ENCODE results near the gene RAB26. TPM values are rescaled to one million over a fixed set of nuclear protein-coding genes. Genes with fewer than 3 reads are reported as not detected.

The RAB26 gene
- polyA plus RNA-seq, 10 donors, result 0.33 to 1.7 (median 0.53) TPM

DNA sequence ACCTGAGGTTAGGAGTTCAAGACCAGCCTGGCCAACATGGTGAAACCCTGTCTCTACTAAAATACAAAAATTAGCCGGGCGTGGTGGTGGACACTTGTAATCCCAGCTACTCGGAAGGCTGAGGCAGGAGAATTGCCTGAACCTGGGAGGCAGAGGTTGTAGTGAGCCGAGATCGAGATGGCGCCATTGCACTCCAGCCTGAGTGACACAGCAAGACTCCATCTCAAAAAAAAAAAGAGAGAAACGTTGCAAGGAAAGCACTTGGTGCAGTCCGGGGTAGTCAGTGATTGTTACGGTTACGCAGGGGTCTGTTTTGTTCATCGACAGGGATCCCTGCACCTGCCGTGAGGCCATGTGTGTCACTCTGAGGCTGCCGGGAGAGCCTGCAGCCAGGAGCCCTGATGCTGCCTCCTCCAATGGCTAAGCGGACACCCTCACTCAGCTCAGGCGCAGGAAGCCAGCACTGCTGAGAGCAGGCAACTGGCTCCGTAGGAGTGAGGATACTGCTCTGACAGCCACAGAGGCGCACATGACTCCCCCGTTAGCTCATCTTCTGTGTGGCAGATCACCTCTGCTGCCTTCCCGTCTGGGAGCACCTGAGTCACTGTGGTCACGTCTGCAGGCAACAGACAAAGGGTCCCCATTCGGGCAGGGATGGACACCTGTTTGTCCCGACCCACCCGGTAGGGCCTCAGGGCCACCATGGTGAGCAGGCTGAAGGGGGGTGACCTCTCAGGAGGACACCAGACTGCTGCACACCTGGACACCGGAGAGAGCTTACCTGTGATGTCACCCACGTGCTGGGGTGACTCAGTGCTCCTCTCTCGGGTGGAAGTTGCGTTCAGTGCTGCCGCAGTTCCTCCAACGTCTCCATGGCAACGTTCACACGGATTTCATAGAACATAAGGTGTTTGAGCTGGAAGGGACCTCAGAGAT lies 5.2 kb upstream of the RAB26 start:
- DNase-seq, result peak in 1 of 3 donors; percentile 16

- no peak for DNase-seq
These were observed 4.4 kb upstream of the RAB26 start for GRCh38 chr16:2143878-2144485.

DNA sequence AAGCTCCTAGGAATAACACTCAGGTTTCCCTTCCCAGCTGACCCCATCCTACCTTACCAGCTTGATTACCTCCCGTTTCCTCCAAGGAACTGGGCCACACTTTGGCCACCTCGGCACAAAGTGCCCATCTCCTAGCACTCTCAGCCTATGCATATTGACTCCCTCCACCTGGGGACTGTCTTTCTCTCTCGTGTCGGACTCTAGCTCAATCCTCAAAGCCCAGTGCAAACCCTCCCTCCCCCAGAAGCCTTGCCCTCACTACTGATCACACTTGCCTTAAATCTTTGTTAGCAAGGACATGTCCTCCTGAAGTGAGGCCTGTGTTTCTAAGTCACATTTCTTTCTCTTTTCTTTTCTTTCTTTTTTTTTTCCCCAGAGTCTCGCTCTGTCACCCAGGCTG lies 2.6 kb upstream of the RAB26 start:
- no peak for DNase-seq

GRCh38 chr16:2147378-2147777 lies 1.0 kb upstream of the RAB26 start:
- no peak for DNase-seq

GRCh38 chr16:2148714-2149629 lies 547 bp downstream of the RAB26 start:
- peak in 1 of 3 donors; percentile 60 for DNase-seq

DNA sequence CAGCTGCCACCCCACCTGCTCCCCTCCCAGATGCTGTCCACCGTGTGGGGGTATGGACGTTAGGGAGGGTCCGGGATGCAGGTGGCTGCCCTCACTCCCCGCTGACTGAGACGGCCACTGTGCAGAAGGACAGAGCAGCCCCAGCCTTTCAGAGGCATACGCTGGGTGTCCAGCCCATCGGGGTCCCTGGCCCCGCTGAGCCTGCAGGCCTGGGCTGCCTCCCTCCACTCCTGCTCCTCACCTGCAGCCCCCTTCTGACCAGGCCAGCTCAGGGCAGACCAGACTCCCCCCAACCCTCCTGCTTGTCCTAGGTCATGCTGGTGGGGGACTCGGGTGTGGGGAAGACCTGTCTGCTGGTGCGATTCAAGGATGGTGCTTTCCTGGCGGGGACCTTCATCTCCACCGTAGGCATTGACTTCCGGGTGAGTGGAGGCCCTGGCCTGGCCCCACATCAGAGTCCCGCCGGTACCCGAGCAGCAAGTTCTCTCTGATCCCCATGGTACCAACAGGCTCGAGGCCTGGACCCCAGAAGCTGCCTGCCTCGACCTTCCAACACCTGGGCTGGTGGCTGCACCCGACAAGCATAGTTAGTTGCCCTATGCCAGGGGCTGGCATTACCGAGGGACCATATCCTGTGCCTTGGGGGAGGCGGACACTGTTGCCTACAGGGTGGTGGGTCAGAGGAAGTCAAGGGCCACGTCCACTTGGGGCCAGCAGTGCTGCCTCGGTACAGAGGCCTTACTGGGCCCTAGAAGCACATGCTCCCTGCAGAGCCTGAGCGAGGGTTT lies 1.4 kb downstream of the RAB26 start:
- DNase-seq, result no peak

DNA sequence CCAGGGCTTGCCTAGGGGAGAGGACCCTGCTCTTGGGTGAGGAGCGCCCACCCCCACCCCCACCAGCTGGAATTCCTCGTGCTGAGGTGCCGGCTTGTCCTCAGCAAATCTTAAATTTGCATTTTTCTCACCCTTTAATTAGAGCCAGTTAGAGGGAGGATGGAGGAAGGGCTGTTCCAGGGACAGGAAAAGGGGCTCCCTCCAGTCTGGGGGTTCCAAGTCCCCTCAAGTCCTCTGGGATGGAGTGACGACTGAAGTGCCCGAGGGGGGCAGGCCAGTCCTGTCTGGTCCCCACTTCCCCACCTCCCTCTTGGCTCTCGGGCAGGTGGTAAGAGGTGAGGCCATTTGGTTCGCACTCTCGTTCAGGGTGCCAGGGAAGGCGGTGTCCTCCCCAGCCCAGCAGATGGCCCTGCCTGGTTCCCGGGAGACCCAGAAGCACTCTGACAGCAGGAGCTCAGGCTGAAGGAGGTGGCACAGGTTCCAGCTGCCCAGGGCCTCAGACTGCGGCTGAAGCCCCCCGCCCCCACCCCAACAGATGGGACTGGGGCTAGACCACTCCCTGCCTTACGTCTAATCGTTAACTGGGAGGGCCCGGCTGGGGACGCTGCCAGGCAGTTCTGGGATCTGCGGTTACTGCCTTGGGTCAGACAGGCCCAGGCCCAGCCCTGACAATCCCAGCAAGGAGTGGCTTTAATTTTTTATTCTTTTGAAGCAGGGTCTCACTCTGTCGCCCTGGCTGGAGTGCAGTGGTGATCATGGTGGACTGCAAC lies 2.2 kb downstream of the RAB26 start:
- DNase-seq, result no peak

DNA sequence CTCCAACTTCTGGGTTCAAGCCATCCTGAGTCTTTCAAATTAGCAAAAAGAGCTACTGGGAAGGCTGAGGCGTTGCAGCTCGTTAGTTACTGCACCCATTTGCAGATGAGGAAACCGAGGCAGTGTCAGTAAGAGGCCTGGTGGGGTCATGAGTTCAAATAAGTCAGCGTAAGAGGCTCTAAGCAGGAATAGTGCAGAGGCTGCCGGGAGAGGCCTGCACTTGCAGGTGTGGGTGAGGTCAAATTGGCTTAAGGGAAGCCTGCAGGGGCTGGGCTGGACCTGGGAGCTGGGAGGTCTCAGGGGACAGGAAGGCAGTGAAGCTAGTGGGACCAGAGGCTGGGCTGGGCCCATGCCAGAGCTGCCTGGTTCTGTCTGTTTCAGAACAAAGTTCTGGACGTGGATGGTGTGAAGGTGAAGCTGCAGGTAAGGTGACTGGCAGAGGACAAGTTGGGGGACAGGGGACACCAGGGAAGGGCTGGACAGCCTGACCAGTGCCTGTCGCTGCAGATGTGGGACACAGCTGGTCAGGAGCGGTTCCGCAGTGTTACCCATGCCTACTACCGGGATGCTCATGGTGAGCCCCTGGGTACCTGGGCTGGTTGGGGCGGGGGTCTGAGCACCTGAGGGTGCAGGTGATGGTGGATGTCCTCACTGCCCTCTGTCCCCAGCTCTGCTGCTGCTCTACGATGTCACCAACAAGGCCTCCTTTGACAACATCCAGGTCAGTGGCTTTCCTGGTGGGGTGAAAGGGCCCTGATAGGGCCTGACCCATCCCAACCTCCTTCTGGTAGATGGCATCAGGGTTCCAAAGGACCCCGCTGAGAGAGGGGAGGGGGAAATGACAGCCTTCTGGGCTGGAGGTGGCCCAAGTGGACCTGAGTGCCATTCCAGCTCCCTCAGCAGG lies 3.0 kb downstream of the RAB26 start:
- no peak for DNase-seq

DNA sequence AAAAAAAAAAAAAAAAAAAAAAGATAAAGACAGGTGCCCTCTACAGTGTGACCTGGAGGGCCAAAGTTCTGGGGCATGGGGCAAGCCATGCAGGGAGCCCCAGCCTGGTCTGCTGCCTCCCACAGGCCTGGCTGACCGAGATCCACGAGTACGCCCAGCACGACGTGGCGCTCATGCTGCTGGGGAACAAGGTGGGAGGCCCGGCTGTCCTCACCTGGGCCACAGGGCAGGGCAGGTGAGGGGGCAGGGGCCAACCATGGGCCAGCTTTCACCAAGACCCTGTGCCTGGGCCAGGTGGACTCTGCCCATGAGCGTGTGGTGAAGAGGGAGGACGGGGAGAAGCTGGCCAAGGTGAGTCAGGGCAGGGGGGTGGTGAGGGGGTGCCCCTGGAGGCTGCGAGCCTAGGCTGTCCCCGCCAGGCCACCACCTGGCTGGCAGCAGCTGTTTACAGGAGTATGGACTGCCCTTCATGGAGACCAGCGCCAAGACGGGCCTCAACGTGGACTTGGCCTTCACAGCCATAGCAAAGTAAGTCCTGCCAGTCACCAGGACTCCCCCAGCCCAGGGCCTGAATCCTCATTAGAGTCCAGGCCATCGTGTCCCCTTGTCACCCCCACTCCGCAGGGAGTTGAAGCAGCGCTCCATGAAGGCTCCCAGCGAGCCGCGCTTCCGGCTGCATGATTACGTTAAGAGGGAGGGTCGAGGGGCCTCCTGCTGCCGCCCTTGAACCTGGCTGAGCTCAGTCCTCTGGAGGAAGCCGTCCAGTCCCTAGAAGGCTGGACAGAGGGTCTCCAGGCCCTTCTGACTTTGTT lies 4.5 kb downstream of the RAB26 start:
- DNase-seq, result no peak

DNA sequence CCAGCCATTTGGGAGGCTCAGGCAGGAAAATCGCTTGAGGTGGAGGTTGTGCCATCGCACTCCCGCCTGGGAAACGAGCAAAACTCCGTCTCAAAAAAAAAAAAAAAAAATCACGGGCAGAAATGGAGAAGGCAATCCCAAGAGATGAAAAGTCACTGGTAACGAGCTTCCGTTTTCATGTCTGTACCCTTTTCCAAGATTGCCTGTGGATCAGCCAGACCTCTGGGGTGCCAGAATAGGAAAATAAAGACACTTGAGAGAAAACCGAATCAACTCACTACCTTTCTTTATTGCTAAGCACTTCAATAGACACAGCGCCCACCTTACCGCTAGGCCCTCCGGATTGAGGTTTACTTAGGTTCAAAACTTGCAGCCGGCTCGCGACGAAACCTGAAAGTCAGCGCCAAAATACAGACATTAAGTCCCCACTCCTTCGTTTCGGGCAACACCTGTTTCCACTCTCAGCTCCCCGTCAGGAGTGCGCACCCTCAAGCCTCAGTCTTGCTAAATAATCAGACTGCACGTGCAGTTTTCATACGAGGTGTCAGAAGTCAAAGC lies 6.2 kb downstream of the RAB26 start:
- no peak for DNase-seq

GRCh38 chr16:2155091-2155950 lies 6.9 kb downstream of the RAB26 start, which contains the start of gene TRAF7:
Gene TRAF7 (plus strand): TSS chr16:2155782. CDS start chr16:2163921, 8,139 bp downstream.
- peak; percentile 100 for DNase-seq

- peak in 2 of 3 donors; percentile 65 to 88 for DNase-seq
These were observed 7.8 kb downstream of the RAB26 start for GRCh38 chr16:2155977-2156848.

DNA sequence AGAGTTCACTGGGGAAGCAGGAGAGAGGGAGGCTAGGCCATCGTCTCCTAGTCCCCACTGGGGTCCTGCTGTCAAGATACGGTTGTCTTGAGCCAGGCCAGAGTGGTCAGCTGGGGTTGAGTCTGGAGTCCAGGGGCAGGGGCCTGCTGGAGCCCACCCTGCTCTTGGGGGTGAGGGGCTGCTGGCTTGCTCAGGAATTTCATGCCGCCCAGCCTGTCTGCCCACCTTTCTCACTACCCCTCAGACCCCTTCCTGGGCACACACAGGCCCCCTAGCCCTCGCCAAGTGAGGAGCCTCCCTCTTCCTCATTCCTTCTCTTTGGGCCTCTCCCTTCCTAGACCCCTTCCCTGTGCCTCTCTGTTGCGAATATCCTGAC lies 8.4 kb downstream of the RAB26 start:
- no peak for DNase-seq

- no peak for DNase-seq
These were observed 9.2 kb downstream of the RAB26 start for GRCh38 chr16:2157480-2158261.

DNA sequence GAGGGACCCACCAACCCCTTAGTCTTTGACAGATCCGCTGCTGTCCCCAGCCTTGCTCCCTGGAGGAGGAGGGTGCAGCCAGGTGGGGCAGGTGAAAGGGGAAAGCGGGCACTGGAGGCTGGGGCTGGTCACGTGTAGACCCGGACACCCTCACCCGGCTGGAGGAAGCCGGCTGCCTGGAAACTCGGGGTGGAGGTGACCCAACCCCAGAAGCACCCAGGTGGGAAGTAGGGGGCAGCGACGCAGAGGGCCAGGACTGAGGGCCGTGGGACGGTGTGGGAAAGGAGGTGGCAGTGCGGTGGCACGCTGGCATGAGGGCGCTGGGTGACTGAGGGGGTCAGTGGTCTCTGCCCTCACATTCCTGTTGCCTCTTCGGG lies 9.8 kb downstream of the RAB26 start:
- DNase-seq, result no peak

Data from muscle of back (tissue), 11 donors.